Left lung (tissue), 10 donors: ENCODE data around the gene PTPRC. TPM values are rescaled to one million over a fixed set of nuclear protein-coding genes. Genes with fewer than 3 reads are reported as not detected.
A peak's percentile ranks its signal among the peaks of the same experiment; 100 is the strongest.

Experiments
- ATAC-seq: fragments of 200-7000 bp; cut with Tn5 transposase; one replicate; pipeline ENCODE4 v1.9.1; 2020; ENCODE audit warnings: moderate library complexity
- DNase-seq, 4 donors: peaks; one replicate each; pipeline ENCODE4 v3.0.0-alpha.2; 2013 to 2020
- H3K27ac ChIP-seq, 2 donors: fragments of 200-600 bp; sonication (generic) in 1 of 2; one replicate each; pipeline versions ENCODE4 v1.5.0 to v1.8.0; 2020 to 2021
- H3K27me3 ChIP-seq, 2 donors: fragments of 200-600 bp; sonication (generic) in 1 of 2; one replicate each; pipeline versions ENCODE4 v1.5.0 to v1.8.0; 2020 to 2021
- H3K36me3 ChIP-seq, 2 donors: fragments of 200-600 bp; sonication (generic) in 1 of 2; one replicate each; pipeline versions ENCODE4 v1.5.0 to v1.8.0; 2020 to 2021
- H3K4me1 ChIP-seq, 2 donors: fragments of 200-600 bp; one replicate each; pipeline ENCODE4 v1.8.0; 2021
- H3K4me3 ChIP-seq, 2 donors: fragments of 200-600 bp; sonication (generic) in 1 of 2; one replicate each; pipeline versions ENCODE4 v1.5.0 to v1.8.0; 2020 to 2021; ENCODE audit warnings: mild to moderate bottlenecking in 1 of 2
- H3K9me3 ChIP-seq, 2 donors: fragments of 200-600 bp; sonication (generic) in 1 of 2; one replicate each; pipeline versions ENCODE4 v1.5.0 to v1.8.0; 2020 to 2021
- intact Hi-C, 2 donors: fragments of 100-400 bp; cut with DNase I; formaldehyde crosslinking; loops; one replicate each; pipeline versions ENCODE4 v1.11.2 to v1.14.2; 2022
- polyA plus RNA-seq, 6 donors: library from polyadenylated mRNA; unstranded; fragments of 120-200 nt; gene quantifications; one replicate each; pipeline ENCODE4 v1.2.1, GENCODE V29; 2013; ENCODE audit not compliant: insufficient read length in 6 of 6
- total RNA-seq, 2 donors: library from RNA; stranded (reverse); fragmentation: NEBNext Ultra II Directional; extraction: Animal tissue kit (Norgen Biotek cat#: 25700); gene quantifications; one replicate each; pipeline ENCODE4 v1.2.1, GENCODE V29; 2021
- TF ChIP-seq, protein P1 (sequence below), 2 donors: fragments of 200-600 bp; sonication (generic) in 1 of 2; IDR thresholded peaks; one replicate each; pipeline versions ENCODE4 v1.5.0 to v1.8.0; 2021; ENCODE audit warnings: antibody characterized with exemption in 2 of 2
- donor health status: DM: no; HTN: yes; CAD: no.
- donor health status: DM: no; HTN: no; CAD: no.

Gene PTPRC
- total and polyA plus RNA-seq, 8 donors, result 7.0 to 180 (median 9.9) TPM

- Histone ChIP-seq H3K27ac (peak overlapping the region in 1 of 2 donors; percentile 87), H3K4me3 (no peak overlapping the region), H3K9me3 (no peaks in the 10 kb centered on the region), H3K36me3 (no peaks in the 10 kb centered on the region), H3K27me3 (no peaks in the 10 kb centered on the region), H3K4me1 (peaks cover 0 to 84% of the 10 kb centered on the region in 2 donors)
- TF ChIP-seq, protein P1, sequence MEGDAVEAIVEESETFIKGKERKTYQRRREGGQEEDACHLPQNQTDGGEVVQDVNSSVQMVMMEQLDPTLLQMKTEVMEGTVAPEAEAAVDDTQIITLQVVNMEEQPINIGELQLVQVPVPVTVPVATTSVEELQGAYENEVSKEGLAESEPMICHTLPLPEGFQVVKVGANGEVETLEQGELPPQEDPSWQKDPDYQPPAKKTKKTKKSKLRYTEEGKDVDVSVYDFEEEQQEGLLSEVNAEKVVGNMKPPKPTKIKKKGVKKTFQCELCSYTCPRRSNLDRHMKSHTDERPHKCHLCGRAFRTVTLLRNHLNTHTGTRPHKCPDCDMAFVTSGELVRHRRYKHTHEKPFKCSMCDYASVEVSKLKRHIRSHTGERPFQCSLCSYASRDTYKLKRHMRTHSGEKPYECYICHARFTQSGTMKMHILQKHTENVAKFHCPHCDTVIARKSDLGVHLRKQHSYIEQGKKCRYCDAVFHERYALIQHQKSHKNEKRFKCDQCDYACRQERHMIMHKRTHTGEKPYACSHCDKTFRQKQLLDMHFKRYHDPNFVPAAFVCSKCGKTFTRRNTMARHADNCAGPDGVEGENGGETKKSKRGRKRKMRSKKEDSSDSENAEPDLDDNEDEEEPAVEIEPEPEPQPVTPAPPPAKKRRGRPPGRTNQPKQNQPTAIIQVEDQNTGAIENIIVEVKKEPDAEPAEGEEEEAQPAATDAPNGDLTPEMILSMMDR (IDR thresholded peaks at IDR 0.05), result no peak
- intact Hi-C loops, result no loop called here
- DNase-seq, result no peak
- peak; percentile 62 for ATAC-seq
These were observed 25.4 kb downstream of the PTPRC start for GRCh38 chr1:198664068-198664788.

GRCh38 chr1:198667186-198667585, 28.3 kb downstream of the PTPRC start:
- H3K27ac ChIP-seq, result peak overlapping the region in 1 of 2 donors; percentile 6
- no peak for DNase-seq
- TF ChIP-seq, protein P1 (IDR thresholded peaks at IDR 0.05), result no peak
- peaks cover 0 to 75% of the 10 kb centered on the region in 2 donors for H3K4me1 ChIP-seq
- intact Hi-C loops, result no loop called here
- no peak overlapping the region for H3K4me3 ChIP-seq
- no peak for ATAC-seq
- no peaks in the 10 kb centered on the region for H3K9me3 ChIP-seq
- no peaks in the 10 kb centered on the region for H3K36me3 ChIP-seq
- no peaks in the 10 kb centered on the region for H3K27me3 ChIP-seq

DNA sequence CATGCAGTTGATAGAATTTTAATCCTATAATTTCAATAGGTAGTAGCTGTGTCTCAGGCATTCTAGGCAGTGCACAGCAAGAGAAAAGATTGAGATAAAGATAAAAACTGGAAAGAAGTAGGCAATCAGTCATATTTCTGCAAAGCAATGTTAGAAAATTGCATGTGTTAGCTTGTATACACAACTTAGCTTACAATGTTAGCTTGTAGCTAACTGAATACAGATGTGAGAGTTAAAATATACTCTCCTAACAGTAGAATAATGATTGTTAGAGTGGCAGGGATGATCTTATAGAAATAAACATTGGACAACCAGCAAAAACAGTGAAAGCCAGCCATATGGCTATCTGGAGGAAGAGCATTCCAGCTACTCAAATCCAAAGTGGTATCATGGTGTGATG, 29.0 kb downstream of the PTPRC start:
- peaks cover 0 to 76% of the 10 kb centered on the region in 2 donors for H3K4me1 ChIP-seq
- H3K27me3 ChIP-seq, result no peaks in the 10 kb centered on the region
- H3K36me3 ChIP-seq, result no peaks in the 10 kb centered on the region
- ATAC-seq, result no peak
- H3K4me3 ChIP-seq, result no peak overlapping the region
- intact Hi-C loops, result no loop called here
- DNase-seq, result no peak
- H3K9me3 ChIP-seq, result no peaks in the 10 kb centered on the region
- TF ChIP-seq, protein P1 (IDR thresholded peaks at IDR 0.05), result no peak
- peak overlapping the region in 1 of 2 donors; percentile 49 for H3K27ac ChIP-seq

GRCh38 chr1:198669023-198669698, 30.3 kb downstream of the PTPRC start:
- ATAC-seq (peak; percentile 85), DNase-seq (no peak)
- Histone ChIP-seq H3K4me3 (no peak overlapping the region), H3K9me3 (no peaks in the 10 kb centered on the region), H3K4me1 (peaks cover 0 to 73% of the 10 kb centered on the region in 2 donors), H3K27ac (peak overlapping the region in 1 of 2 donors; percentile 49), H3K36me3 (no peaks in the 10 kb centered on the region), H3K27me3 (no peaks in the 10 kb centered on the region)
- TF ChIP-seq, protein P1 (IDR thresholded peaks at IDR 0.05), result no peak
- intact Hi-C loops, result no loop called here

DNA sequence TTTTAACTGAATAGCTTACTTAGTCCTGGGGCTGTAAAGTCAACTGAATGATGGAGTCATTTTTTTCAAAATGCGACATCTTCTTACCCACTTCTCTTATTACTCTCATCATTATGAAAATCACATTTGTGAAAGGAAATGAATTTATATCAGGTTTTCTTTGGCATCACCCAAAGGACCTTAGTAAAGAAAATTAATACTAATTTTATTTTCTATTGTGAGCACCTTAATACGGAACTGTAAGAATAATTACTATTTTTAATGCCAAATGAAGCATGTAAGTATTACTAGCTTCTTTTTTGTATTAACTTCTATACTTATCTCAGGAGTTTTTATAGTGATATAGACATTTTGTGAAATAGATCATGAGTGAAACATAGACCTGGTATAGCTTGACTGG, 30.9 kb downstream of the PTPRC start:
- TF ChIP-seq, protein P1 (IDR thresholded peaks at IDR 0.05), result no peak
- H3K27ac ChIP-seq, result no peak overlapping the region
- no peak for ATAC-seq
- no peaks in the 10 kb centered on the region for H3K36me3 ChIP-seq
- no peaks in the 10 kb centered on the region for H3K27me3 ChIP-seq
- intact Hi-C loops, result no loop called here
- peaks cover 0 to 73% of the 10 kb centered on the region in 2 donors for H3K4me1 ChIP-seq
- DNase-seq, result no peak
- no peaks in the 10 kb centered on the region for H3K9me3 ChIP-seq
- no peak overlapping the region for H3K4me3 ChIP-seq
